ENCODE measurements around the gene KCNK7.
"Not testable (repeated sequence)": the region's sequence is repeated elsewhere in the genome, so short reads cannot be mapped to it uniquely, and the experiment has no call there.

KCNK7 gene

GRCh38 chr11:65595543-65596281, at the start of gene KCNK7:
TSS of gene KCNK7 (minus strand) at chr11:65595800. CDS start at chr11:65595772, 28 bp downstream.
- H3K27ac ChIP-seq = no peak within 1 kb of the TSS

GRCh38 chr11:65644837-65645236, 49.2 kb upstream of the KCNK7 start:
- H3K27ac ChIP-seq = no peak overlapping the region

More at GRCh38 chr11:65595543-65596281, at the start of gene KCNK7:
- DNase-seq (ENCODE audit: low read depth, low spot score) = no peak

GRCh38 chr11:65643971-65644370, 48.4 kb upstream of the KCNK7 start:
- H3K27ac ChIP-seq = no peak overlapping the region
- DNase-seq (ENCODE audit: low read depth, low spot score) = no peak

More at GRCh38 chr11:65644837-65645236, 49.2 kb upstream of the KCNK7 start:
- DNase-seq (ENCODE audit: low read depth, low spot score) = no peak

GRCh38 chr11:65642014-65642671, 46.5 kb upstream of the KCNK7 start:
- no peak overlapping the region for H3K27ac ChIP-seq
- no peak for DNase-seq (ENCODE audit: low read depth, low spot score)

- H3K27ac ChIP-seq = no peak overlapping the region
- no peak for DNase-seq (ENCODE audit: low read depth, low spot score)
Observed at GRCh38 chr11:65641297-65642013, 45.9 kb upstream of the KCNK7 start.

GRCh38 chr11:65640483-65641296, 45.1 kb upstream of the KCNK7 start:
- no peak for DNase-seq (ENCODE audit: low read depth, low spot score)
- H3K27ac ChIP-seq = no peak overlapping the region

- H3K27ac ChIP-seq = no peak overlapping the region
- no peak for DNase-seq (ENCODE audit: low read depth, low spot score)
Observed at GRCh38 chr11:65639623-65640482, 44.3 kb upstream of the KCNK7 start.

- not testable (repeated sequence) for H3K27ac ChIP-seq; DNase-seq (ENCODE audit: low read depth, low spot score)
Observed at GRCh38 chr11:65639228-65639597, 43.6 kb upstream of the KCNK7 start.

GRCh38 chr11:65637794-65638419, 42.3 kb upstream of the KCNK7 start, which contains the start of gene SIPA1:
TSS of gene SIPA1 (plus strand) at chr11:65638101. CDS start at chr11:65640922, 2,821 bp downstream.
- DNase-seq (ENCODE audit: low read depth, low spot score) = no peak
- H3K27ac ChIP-seq = peak within 1 kb of the TSS; percentile 25

- no peak for DNase-seq (ENCODE audit: low read depth, low spot score)
- H3K27ac ChIP-seq = no peak overlapping the region
Observed at GRCh38 chr11:65637032-65637557, 41.5 kb upstream of the KCNK7 start.

GRCh38 chr11:65636108-65637031, 40.8 kb upstream of the KCNK7 start:
- no peak overlapping the region for H3K27ac ChIP-seq

GRCh38 chr11:65634905-65635731, 39.5 kb upstream of the KCNK7 start:
- no peak for DNase-seq (ENCODE audit: low read depth, low spot score)

More at GRCh38 chr11:65636108-65637031, 40.8 kb upstream of the KCNK7 start:
- no peak for DNase-seq (ENCODE audit: low read depth, low spot score)

GRCh38 chr11:65634440-65634839, 38.8 kb upstream of the KCNK7 start:
- DNase-seq (ENCODE audit: low read depth, low spot score) = no peak
- H3K27ac ChIP-seq = no peak overlapping the region

More at GRCh38 chr11:65634905-65635731, 39.5 kb upstream of the KCNK7 start:
- no peak overlapping the region for H3K27ac ChIP-seq

- H3K27ac ChIP-seq = no peak overlapping the region
- DNase-seq (ENCODE audit: low read depth, low spot score) = no peak
Observed at GRCh38 chr11:65634109-65634436, 38.5 kb upstream of the KCNK7 start.

GRCh38 chr11:65633390-65634108, 37.9 kb upstream of the KCNK7 start:
- DNase-seq (ENCODE audit: low read depth, low spot score) = no peak
- no peak overlapping the region for H3K27ac ChIP-seq

- DNase-seq (ENCODE audit: low read depth, low spot score) = no peak
- no peak overlapping the region for H3K27ac ChIP-seq
Observed at GRCh38 chr11:65630215-65630614, 34.6 kb upstream of the KCNK7 start.
